Right cardiac atrium (tissue), 5 donors: Measurements from ENCODE around the gene RHOT1. TPM values are rescaled to one million over a fixed set of nuclear protein-coding genes. Genes with fewer than 3 reads are reported as not detected.
"Not testable (repeated sequence)": the region's sequence is repeated elsewhere in the genome, so short reads cannot be mapped to it uniquely, and the experiment has no call there.

Experiments used
- ATAC-seq, 2 donors: fragments of 200-7000 bp; cut with Tn5 transposase; one replicate each; pipeline versions ENCODE4 v1.8.0 to v1.9.1; 2020; ENCODE audit warnings: moderate library complexity in 2 of 2, mild to moderate bottlenecking in 1 of 2
- DNase-seq, 3 donors: peaks; one replicate each; pipeline ENCODE4 v3.0.0-alpha.2; 2020
- H3K27ac ChIP-seq: one replicate; pipeline ENCODE4 v1.5.1; 2013; ENCODE audit warnings: mild to moderate bottlenecking, low read length, control low read depth, moderate library complexity
- H3K27me3 ChIP-seq: one replicate; pipeline ENCODE4 v1.6.1; 2013; ENCODE audit not compliant: control insufficient read depth, insufficient read depth
- H3K4me1 ChIP-seq: one replicate; pipeline ENCODE4 v1.6.1; 2013; ENCODE audit warnings: low read length; ENCODE audit not compliant: control insufficient read depth, insufficient read depth
- H3K4me3 ChIP-seq: one replicate; pipeline ENCODE4 v1.5.1; 2013; ENCODE audit warnings: low read length, control low read depth
- H3K9me3 ChIP-seq: one replicate; pipeline ENCODE4 v1.6.1; 2013; ENCODE audit warnings: low read length; ENCODE audit not compliant: control insufficient read depth
- WGBS: extraction: QIAGEN DNeasy Blood & Tissue Kit; methylation state at CpG from one replicate; pipeline ENCODE4 v1.1.7; 2013; 5-methylcytosine and 5-hydroxymethylcytosine counted together
- intact Hi-C, 4 donors: fragments of 100-400 bp; cut with DNase I; formaldehyde crosslinking; loops; one replicate each; pipeline versions ENCODE4 v1.11.0 to v1.14.0; 2022 to 2023
- polyA plus RNA-seq: library from polyadenylated mRNA; stranded (reverse); fragments of 200-250 nt; gene quantifications from one replicate; pipeline ENCODE4 v1.2.3, GENCODE V29; 2013
- total RNA-seq, 4 donors: library from RNA; stranded (reverse); fragmentation: NEBNext Ultra II Directional; extraction: Animal tissue kit (Norgen Biotek cat#: 25700); gene quantifications; one replicate each; pipeline ENCODE4 v1.2.1, GENCODE V29; 2021
- donor health status: healthy with polysubstance abuse.
- donor health status: DM: no; HTN: yes; CAD: no.
- donor health status: DM: no; HTN: no; CAD: no.
- donor health status: DM: no; HTN: yes; CAD: no; lungs with severe emphysema.
- donor health status: DM: yes; HTN: yes; CAD: no.

The RHOT1 gene
- total and polyA plus RNA-seq, 5 donors: 50.9 to 69.3 (median 53.8) TPM

GRCh38 chr17:32124985-32125847, 17.1 kb upstream of the RHOT1 start:
- no peak for ATAC-seq
- H3K9me3 ChIP-seq: no peaks in the 10 kb centered on the region
- 89% methylated on average over 13 of the region's 13 CpGs for WGBS
- intact Hi-C loops: no loop called here
- H3K27me3 ChIP-seq: no peaks in the 10 kb centered on the region
- DNase-seq: no peak
- no peak overlapping the region for H3K4me3 ChIP-seq
- H3K27ac ChIP-seq: no peak overlapping the region
- peaks cover 4% of the 10 kb centered on the region for H3K4me1 ChIP-seq

- DNase-seq (no peak), ATAC-seq (no peak)
- Histone ChIP-seq H3K27me3 (no peaks in the 10 kb centered on the region), H3K4me3 (no peak overlapping the region), H3K4me1 (peaks cover 4% of the 10 kb centered on the region), H3K9me3 (no peaks in the 10 kb centered on the region), H3K27ac (no peak overlapping the region)
- WGBS: 95% methylated on average over 2 of the region's 2 CpGs
- intact Hi-C loops: no loop called here
These were observed 16.5 kb upstream of the RHOT1 start for GRCh38 chr17:32125848-32126153.

- H3K9me3 ChIP-seq: no peaks in the 10 kb centered on the region
- no peaks in the 10 kb centered on the region for H3K27me3 ChIP-seq
- peaks cover 4% of the 10 kb centered on the region for H3K4me1 ChIP-seq
- no peak overlapping the region for H3K4me3 ChIP-seq
- no peak for DNase-seq
- ATAC-seq: no peak
- 81% methylated on average over 4 of the region's 4 CpGs for WGBS
- intact Hi-C loops: no loop called here
- H3K27ac ChIP-seq: no peak overlapping the region
These were observed 16.0 kb upstream of the RHOT1 start for GRCh38 chr17:32126325-32126724.

GRCh38 chr17:32126746-32127145, 15.6 kb upstream of the RHOT1 start:
- peak overlapping the region; percentile 52 for H3K4me3 ChIP-seq
- H3K4me1 ChIP-seq: peaks cover 4% of the 10 kb centered on the region
- 96% methylated on average over 8 of the region's 8 CpGs for WGBS
- H3K27me3 ChIP-seq: no peaks in the 10 kb centered on the region
- DNase-seq (no peak), ATAC-seq (no peak)
- H3K27ac ChIP-seq: peak overlapping the region; percentile 78
- H3K9me3 ChIP-seq: no peaks in the 10 kb centered on the region
- intact Hi-C loops: no loop called here

GRCh38 chr17:32127158-32127897, 15.0 kb upstream of the RHOT1 start:
- Histone ChIP-seq H3K9me3 (no peaks in the 10 kb centered on the region), H3K4me3 (peak overlapping the region; percentile 52), H3K27me3 (no peaks in the 10 kb centered on the region), H3K27ac (peak overlapping the region; percentile 78), H3K4me1 (peaks cover 4% of the 10 kb centered on the region)
- WGBS: under 1% methylated on average over 25 of the region's 25 CpGs
- peak; percentile 98 to 99 for ATAC-seq
- DNase-seq: peak; percentile 91 to 95 (median 94)
- intact Hi-C loops: no loop called here

- peak overlapping the region; percentile 35 for H3K27ac ChIP-seq
- intact Hi-C loops, H3K4me1 ChIP-seq, H3K9me3 ChIP-seq, H3K4me3 ChIP-seq, DNase-seq, ATAC-seq, H3K27me3 ChIP-seq: not testable (repeated sequence)
- 68% methylated on average over 7 of the region's 7 CpGs for WGBS
These were observed 13.8 kb upstream of the RHOT1 start for GRCh38 chr17:32128470-32128869.

- H3K4me1 ChIP-seq, H3K27me3 ChIP-seq, H3K27ac ChIP-seq, intact Hi-C loops, H3K9me3 ChIP-seq, H3K4me3 ChIP-seq, ATAC-seq: not testable (repeated sequence)
- 49% methylated on average over 13 of the region's 14 CpGs for WGBS
- peak; percentile 46 to 77 (median 67) for DNase-seq
These were observed 6.7 kb upstream of the RHOT1 start for GRCh38 chr17:32135497-32136117.

- intact Hi-C loops: no loop called here
- Histone ChIP-seq H3K9me3 (no peaks in the 10 kb centered on the region), H3K27ac (no peak overlapping the region), H3K4me1 (no peaks in the 10 kb centered on the region), H3K4me3 (no peak overlapping the region), H3K27me3 (no peaks in the 10 kb centered on the region)
- 74% methylated on average over 1 of the region's 1 CpG for WGBS
- DNase-seq: no peak
- ATAC-seq: no peak
These were observed 5.4 kb upstream of the RHOT1 start for GRCh38 chr17:32136856-32137255.

GRCh38 chr17:32139504-32139903, 2.8 kb upstream of the RHOT1 start:
- H3K4me1 ChIP-seq, H3K27me3 ChIP-seq, DNase-seq, intact Hi-C loops, ATAC-seq, H3K4me3 ChIP-seq, H3K27ac ChIP-seq, H3K9me3 ChIP-seq: not testable (repeated sequence)
- 97% methylated on average over 5 of the region's 5 CpGs for WGBS

GRCh38 chr17:32141258-32141657, 1.0 kb upstream of the RHOT1 start:
- intact Hi-C loops: no loop called here
- no peak overlapping the region for H3K27ac ChIP-seq
- no peak for DNase-seq

GRCh38 chr17:32141679-32142037, 644 bp upstream of the RHOT1 start:
- Histone ChIP-seq H3K9me3 (no peaks in the 10 kb centered on the region), H3K27ac (peak overlapping the region; percentile 72), H3K4me1 (no peaks in the 10 kb centered on the region), H3K4me3 (peak overlapping the region; percentile 81), H3K27me3 (no peaks in the 10 kb centered on the region)
- ATAC-seq (peak in 1 of 2 donors; percentile 3), DNase-seq (no peak)
- intact Hi-C loops: no loop called here
- 10% methylated on average over 12 of the region's 12 CpGs for WGBS

More at GRCh38 chr17:32141258-32141657, 1.0 kb upstream of the RHOT1 start:
- Histone ChIP-seq H3K4me3 (peak overlapping the region; percentile 81), H3K9me3 (no peaks in the 10 kb centered on the region), H3K27me3 (no peaks in the 10 kb centered on the region), H3K4me1 (no peaks in the 10 kb centered on the region)
- ATAC-seq: peak; percentile 71 to 77
- WGBS: 11% methylated on average over 3 of the region's 3 CpGs
